Fibroblast of mammary gland (primary cell): ENCODE measurements around the gene GK2.
A peak's percentile ranks its signal among the peaks of the same experiment; 100 is the strongest.

Experiments used
- DNase-seq: peaks from one replicate; pipeline ENCODE4 v3.0.0-alpha.2; 2010; ENCODE audit warnings: low read depth
- H3K4me3 ChIP-seq: 2 replicates; pipeline ENCODE4 v1.5.1; 2011; ENCODE audit warnings: low read depth, mild to moderate bottlenecking, low read length, moderate library complexity; ENCODE audit not compliant: control insufficient read depth
- TF ChIP-seq, protein P1 (sequence below): conservative IDR thresholded peaks from 2 replicates; pipeline ENCODE4 v1.5.1; 2011; ENCODE audit warnings: low read depth, low read length, inconsistent platforms; ENCODE audit not compliant: control insufficient read depth, insufficient read depth

The GK2 gene

DNA sequence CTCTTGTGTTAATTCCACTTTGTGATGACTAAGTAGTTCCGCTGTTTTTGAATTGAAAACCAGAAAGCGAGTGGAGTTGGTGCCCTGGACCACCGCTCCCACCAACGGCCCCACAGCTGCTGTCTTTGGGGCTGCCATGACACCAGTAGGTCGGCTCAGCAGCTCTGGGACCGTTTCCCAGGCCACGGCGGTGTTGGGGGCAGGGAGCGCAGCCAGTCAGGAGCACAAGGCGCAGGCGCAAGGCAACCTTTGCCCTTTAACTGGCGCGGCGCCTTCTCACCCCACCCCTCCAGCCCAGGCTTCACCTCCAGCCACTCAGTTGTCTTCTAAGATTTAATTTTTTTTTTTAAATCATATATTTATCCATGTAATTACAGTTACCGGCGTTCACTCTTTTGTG, at the start of gene GK2:
TSS of gene GK2 (minus strand) at position 166 of the 400 bp plus-strand sequence. CDS start at position 138, 28 bp downstream.
- TF ChIP-seq, protein P1, sequence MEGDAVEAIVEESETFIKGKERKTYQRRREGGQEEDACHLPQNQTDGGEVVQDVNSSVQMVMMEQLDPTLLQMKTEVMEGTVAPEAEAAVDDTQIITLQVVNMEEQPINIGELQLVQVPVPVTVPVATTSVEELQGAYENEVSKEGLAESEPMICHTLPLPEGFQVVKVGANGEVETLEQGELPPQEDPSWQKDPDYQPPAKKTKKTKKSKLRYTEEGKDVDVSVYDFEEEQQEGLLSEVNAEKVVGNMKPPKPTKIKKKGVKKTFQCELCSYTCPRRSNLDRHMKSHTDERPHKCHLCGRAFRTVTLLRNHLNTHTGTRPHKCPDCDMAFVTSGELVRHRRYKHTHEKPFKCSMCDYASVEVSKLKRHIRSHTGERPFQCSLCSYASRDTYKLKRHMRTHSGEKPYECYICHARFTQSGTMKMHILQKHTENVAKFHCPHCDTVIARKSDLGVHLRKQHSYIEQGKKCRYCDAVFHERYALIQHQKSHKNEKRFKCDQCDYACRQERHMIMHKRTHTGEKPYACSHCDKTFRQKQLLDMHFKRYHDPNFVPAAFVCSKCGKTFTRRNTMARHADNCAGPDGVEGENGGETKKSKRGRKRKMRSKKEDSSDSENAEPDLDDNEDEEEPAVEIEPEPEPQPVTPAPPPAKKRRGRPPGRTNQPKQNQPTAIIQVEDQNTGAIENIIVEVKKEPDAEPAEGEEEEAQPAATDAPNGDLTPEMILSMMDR = no peak
- H3K4me3 ChIP-seq = no peak within 1 kb of the TSS
- no peak for DNase-seq

DNA sequence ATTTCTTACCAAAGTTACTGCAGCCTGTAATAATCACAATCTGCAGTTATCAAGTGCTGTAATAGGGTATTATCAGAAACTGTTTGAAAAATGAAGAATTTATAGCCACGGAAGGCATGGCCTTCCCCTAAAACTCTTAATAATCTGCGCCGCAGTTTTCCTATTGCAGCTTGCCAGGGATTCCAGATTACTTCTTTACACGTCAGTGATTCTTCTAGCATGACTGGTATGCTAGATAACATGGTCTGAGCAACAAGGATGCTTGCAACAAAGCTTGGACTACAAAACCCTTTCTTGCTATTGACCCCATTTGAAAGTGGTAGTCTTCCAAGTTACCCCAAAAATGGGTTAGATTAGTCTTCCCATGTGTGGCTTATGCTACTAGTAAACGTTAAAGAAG, 47.2 kb upstream of the GK2 start:
- no peak for DNase-seq
- H3K4me3 ChIP-seq = no peak overlapping the region
- TF ChIP-seq, protein P1 = no peak

DNA sequence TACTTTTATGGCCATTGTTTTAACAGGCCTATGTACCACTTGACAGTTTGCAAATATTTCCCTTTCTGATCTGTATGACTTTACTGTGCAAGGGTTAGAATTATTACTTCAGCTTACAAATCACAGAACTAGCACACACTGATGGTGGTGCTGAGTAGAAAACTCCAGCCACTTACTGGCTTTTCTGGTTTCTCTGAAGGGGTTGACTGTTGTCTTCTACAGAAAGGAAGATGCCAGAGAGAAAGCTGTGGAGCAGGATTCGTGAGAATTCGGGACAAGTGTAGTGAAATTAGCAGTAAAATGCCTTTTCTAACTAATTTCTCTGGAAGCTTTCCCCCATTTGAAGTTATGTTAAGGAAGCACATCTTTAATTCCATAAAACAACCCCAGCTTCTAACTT, 46.6 kb upstream of the GK2 start:
- no peak for DNase-seq
- TF ChIP-seq, protein P1 = no peak
- no peak overlapping the region for H3K4me3 ChIP-seq

DNA sequence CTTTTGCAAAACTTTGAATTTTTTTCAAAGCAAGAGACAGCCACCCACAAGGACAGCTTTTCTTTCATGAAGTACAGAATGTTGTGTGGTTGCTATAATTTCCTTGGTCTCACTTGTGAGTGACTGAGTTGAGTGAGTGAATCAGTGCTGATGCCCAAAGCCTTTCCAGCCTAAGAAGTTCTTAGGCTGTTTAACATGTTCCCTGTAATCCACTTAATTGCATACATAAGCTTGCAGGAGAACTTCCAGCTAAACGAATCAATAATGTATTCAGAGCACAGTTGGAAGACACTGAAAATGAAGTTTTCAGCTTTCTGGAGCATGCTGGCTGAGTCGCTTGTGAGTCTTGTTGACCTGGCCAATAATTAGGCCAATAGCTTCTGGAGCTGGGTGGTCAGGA, 42.0 kb upstream of the GK2 start:
- DNase-seq = no peak
- no peak overlapping the region for H3K4me3 ChIP-seq
- TF ChIP-seq, protein P1 = no peak

DNA sequence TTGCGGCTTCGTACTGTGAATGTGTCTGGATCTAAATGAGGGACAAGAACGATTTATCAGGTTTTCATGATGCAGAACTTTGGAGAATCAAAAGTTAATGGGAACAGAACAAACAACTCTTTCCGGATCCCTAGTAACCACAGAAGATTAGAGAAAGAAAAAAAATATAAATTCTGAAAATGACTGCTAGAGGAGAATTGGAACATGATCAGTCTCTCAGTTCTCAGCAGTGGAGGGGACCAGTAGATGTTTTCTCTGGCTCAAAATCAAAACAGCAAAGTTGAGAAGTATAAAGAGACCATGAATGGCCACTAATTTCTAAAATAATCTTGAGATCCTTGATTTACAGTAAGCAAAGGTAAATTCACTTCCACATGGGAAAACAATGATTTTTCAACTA, 38.1 kb upstream of the GK2 start:
- TF ChIP-seq, protein P1 = no peak

DNA sequence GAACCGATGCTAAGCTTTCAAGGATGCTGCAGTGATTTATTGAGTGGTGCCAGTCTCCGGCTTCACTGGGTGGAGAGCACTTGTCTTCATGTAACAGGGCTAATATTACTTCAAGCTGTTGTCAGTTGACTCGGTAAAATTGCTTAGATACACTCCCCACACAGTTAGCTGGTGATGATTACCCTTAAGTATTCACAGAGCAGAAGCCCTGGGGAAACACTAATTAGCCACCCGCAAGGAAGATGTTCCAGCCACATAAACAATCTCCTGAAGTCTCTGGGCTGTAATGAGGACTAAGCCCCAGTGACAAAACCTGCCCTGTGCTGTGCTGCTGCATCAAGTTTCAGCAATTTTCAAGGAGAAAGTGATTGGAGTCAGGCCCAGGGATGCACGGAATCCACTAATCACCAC, 37.3 kb upstream of the GK2 start:
- H3K4me3 ChIP-seq = no peak overlapping the region
- no peak for DNase-seq
- TF ChIP-seq, protein P1 = no peak

More for the DNA sequence above, 38.1 kb upstream of the GK2 start:
- H3K4me3 ChIP-seq = no peak overlapping the region
- no peak for DNase-seq

DNA sequence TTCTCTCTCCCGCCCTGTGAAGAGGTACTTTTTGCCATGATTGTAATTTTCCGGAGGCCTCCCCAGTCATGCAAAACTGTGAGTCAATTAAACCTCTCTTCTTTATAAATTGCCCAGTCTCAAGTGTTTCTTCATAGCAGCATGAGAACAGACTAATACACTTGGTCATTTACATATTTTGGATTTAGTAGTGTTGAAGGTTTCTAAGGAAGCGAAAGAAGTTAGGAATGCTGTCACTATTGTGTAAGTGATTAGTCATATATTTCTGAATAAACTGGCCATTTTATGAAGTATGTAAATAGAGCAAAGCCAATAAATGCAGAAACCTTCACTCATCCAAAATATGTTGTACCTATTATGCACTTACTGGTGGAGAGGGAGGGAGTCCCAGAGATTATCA, 34.4 kb upstream of the GK2 start:
- DNase-seq = peak; percentile 51
- TF ChIP-seq, protein P1 = no peak

More for the DNA sequence above, 34.4 kb upstream of the GK2 start:
- no peak overlapping the region for H3K4me3 ChIP-seq
